ENCODE measurements around the gene PROCR.

PROCR gene

DNA sequence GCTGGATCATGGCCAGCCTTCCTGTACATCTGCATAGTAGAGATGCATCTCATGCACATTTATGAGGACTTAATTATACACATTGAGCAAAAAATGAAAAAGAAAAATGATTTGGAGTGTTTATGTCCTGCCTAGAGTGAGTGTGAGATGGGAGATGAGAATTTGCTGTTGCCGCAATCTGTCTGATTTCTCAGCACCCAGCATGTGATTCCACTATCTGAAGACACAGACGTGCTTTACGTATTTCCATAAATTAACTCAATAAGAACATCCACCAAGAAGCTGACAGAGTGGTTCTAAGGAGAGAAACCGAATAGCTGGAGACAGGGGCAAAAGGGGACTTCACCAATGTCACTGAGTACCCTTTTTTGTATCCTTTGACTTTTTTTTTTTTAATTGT, 39.9 kb upstream of the PROCR start:
- TF ChIP-seq, protein P1, sequence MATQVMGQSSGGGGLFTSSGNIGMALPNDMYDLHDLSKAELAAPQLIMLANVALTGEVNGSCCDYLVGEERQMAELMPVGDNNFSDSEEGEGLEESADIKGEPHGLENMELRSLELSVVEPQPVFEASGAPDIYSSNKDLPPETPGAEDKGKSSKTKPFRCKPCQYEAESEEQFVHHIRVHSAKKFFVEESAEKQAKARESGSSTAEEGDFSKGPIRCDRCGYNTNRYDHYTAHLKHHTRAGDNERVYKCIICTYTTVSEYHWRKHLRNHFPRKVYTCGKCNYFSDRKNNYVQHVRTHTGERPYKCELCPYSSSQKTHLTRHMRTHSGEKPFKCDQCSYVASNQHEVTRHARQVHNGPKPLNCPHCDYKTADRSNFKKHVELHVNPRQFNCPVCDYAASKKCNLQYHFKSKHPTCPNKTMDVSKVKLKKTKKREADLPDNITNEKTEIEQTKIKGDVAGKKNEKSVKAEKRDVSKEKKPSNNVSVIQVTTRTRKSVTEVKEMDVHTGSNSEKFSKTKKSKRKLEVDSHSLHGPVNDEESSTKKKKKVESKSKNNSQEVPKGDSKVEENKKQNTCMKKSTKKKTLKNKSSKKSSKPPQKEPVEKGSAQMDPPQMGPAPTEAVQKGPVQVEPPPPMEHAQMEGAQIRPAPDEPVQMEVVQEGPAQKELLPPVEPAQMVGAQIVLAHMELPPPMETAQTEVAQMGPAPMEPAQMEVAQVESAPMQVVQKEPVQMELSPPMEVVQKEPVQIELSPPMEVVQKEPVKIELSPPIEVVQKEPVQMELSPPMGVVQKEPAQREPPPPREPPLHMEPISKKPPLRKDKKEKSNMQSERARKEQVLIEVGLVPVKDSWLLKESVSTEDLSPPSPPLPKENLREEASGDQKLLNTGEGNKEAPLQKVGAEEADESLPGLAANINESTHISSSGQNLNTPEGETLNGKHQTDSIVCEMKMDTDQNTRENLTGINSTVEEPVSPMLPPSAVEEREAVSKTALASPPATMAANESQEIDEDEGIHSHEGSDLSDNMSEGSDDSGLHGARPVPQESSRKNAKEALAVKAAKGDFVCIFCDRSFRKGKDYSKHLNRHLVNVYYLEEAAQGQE (IDR thresholded peaks at IDR 0.05; ENCODE audit: insufficient read depth in 1 of 2, low read depth in 2 of 2, low read length in 2 of 2), result no peak
- TF ChIP-seq TAF1 (IDR thresholded peaks at IDR 0.05; ENCODE audit: borderline replicate concordance, insufficient read depth, low read length), result no peak
- TF ChIP-seq FOXP2 (optimal IDR thresholded peaks at IDR 0.05; ENCODE audit: borderline replicate concordance, extremely low read depth, extremely low read length, insufficient read depth), result no peak
- TF ChIP-seq POLR2AphosphoS5 (IDR thresholded peaks at IDR 0.05; ENCODE audit: low read depth, low read length), result no peak

DNA sequence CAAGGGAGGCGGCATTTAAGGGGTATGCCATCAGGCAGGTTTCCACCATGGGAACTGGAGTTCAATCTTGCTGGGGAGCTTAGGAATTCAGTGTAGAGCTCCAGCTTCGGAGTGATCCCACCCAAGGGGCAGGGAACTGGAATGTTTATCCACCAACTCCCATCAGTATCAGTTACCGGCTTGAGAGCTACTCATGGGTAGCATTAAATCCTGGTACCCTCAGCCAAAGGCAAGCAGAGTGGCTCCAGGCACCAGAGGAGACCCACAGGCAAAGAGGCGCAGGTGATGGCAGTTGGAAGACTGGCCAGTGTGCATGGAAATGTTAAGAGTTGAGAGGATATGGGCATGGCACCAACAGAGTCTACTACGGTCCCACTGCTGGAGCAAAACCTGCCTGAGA, 38.8 kb upstream of the PROCR start:
- no peak for TF ChIP-seq FOXP2 (optimal IDR thresholded peaks at IDR 0.05; ENCODE audit: borderline replicate concordance, extremely low read depth, extremely low read length, insufficient read depth)
- TF ChIP-seq POLR2AphosphoS5 (IDR thresholded peaks at IDR 0.05; ENCODE audit: low read depth, low read length), result no peak
- no peak for TF ChIP-seq SIN3A (IDR thresholded peaks at IDR 0.05; ENCODE audit: borderline replicate concordance, insufficient read depth, low read length)
- no peak for TF ChIP-seq TAF1 (IDR thresholded peaks at IDR 0.05; ENCODE audit: borderline replicate concordance, insufficient read depth, low read length)
- TF ChIP-seq, protein P1 (IDR thresholded peaks at IDR 0.05; ENCODE audit: insufficient read depth in 1 of 2, low read depth in 2 of 2, low read length in 2 of 2), result no peak

DNA sequence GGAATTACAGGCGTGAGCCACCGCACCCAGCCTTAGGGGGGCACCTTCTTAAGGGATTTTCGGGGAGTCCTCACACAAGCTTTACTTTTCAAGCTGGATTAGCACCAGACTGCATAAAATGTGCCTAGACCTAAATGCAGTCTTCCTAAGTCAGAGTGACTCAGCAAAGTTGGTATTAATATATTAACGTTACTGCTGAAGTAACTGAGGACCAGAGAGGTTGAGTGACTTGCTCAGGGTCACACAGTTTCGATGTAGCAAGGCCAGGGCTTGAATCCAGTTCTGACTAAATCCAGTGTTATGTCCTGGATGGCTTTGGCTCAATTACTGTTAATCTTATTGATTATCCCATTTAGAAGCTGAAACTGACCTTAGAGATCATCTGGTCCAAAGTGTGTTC, 38.1 kb upstream of the PROCR start:
- TF ChIP-seq POLR2AphosphoS5 (IDR thresholded peaks at IDR 0.05; ENCODE audit: low read depth, low read length), result no peak
- TF ChIP-seq, protein P1 (IDR thresholded peaks at IDR 0.05; ENCODE audit: insufficient read depth in 1 of 2, low read depth in 2 of 2, low read length in 2 of 2), result no peak

DNA sequence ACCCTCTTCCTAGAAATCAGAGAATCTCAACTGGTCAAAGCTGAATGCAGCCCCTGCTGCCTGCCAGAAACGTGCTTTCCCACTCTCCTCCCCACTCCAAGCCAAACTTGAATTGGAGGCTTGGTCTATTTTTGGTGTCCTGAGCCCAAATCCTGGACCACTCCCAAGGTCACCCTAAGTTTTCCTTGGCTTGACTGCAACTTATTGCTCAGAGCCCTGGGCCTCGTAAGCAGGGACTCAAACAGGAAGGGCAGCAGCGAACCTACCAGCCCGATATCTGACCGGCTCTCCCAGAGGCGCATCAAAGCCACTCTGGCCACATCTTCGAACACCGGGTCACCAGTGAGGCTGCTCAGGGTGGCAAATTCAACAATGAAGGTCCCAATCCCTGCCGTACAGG, 37.4 kb upstream of the PROCR start:
- TF ChIP-seq SIN3A (IDR thresholded peaks at IDR 0.05; ENCODE audit: borderline replicate concordance, insufficient read depth, low read length), result no peak
- TF ChIP-seq TAF1 (IDR thresholded peaks at IDR 0.05; ENCODE audit: borderline replicate concordance, insufficient read depth, low read length), result no peak

DNA sequence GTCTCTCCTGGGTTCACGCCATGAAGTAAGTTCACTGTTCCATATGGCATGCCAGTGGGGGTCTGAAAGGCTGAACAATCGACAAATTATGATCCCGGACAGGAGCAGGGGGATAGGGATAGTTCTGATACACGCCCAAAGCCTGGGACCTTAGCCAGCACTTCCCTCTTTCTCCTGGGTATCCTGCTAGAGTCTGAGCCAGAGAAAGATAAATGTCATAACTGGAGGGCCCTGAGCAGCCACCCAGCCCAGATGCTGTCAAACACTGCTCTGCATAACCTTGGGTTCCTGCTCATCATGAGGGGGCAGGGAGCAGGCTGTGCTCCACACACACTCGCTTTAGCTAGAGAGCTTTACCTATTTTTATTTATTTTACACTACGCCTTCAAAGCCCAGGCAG, 37.0 kb upstream of the PROCR start:
- TF ChIP-seq SIN3A (IDR thresholded peaks at IDR 0.05; ENCODE audit: borderline replicate concordance, insufficient read depth, low read length) (no peak), TAF1 (IDR thresholded peaks at IDR 0.05; ENCODE audit: borderline replicate concordance, insufficient read depth, low read length) (no peak), FOXP2 (optimal IDR thresholded peaks at IDR 0.05; ENCODE audit: borderline replicate concordance, extremely low read depth, extremely low read length, insufficient read depth) (no peak), POLR2AphosphoS5 (IDR thresholded peaks at IDR 0.05; ENCODE audit: low read depth, low read length) (no peak)
- TF ChIP-seq, protein P1 (IDR thresholded peaks at IDR 0.05; ENCODE audit: insufficient read depth in 1 of 2, low read depth in 2 of 2, low read length in 2 of 2), result no peak

Data from PFSK-1 (cell line).